ENCODE results near the gene FOXN3. TPM values are rescaled to one million over a fixed set of nuclear protein-coding genes. Genes with fewer than 3 reads are reported as not detected.

FOXN3 gene
- polyA plus RNA-seq, 1 donor from 2014 or later, result 10.3 TPM

DNA sequence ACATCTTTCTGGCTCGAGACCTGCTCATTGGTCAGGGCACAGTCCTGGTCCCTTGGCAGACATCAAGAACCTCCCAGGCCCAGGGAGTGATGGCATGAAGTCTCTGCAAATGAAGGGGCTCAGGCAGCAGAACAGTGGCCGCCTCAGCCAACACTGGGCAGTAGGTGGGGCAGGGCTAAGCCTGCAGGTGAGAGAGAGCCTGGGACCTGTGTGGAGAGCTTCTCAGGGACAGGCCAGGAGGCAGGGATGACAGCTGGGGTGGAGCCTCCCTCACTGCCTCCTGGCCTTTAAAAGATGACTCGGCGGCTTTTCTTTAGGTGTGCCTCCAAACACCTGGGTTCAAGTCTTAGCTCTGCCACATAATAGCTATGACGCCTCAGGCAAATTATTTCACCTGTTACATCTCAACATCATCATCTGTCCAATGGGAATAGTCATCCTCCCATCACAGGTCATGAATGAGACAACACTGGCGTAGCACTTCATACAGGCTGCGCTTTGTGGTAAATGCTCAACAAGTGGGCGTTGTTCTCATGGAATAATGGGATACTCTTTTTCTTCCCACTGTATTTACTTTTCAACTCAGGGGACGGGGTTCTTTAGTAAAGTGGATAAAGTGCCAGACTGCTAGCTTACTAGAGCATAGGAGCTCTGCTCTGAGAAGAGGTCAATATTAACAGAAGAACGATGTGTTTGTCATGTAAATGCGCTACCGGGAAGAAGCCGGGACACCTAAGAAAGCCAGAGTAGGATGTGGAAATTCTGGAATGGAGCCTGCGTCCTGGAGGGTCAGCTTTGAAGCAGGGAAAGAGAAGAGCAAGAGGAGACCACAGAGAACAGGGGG is 277.4 kb downstream of the FOXN3 start:
- Histone ChIP-seq H3K9me3 (ENCODE audit: low read length) (no peaks in the 10 kb centered on the region), H3K9me2 (ENCODE audit: insufficient read depth, low read length) (no peaks in the 10 kb centered on the region), H3K27me3 (ENCODE audit: insufficient read depth, low read depth, low read length) (no peaks in the 10 kb centered on the region), H3K79me2 (replicated peaks; ENCODE audit: insufficient read depth, low read length) (no peaks in the 10 kb centered on the region), H4K20me1 (ENCODE audit: insufficient read depth) (no peaks in the 10 kb centered on the region), H2AFZ (ENCODE audit: low read depth, low read length) (no peak overlapping the region), H3K4me2 (ENCODE audit: low read length) (no peak overlapping the region), H3K27ac (ENCODE audit: low read length) (no peak overlapping the region), H3K36me3 (ENCODE audit: insufficient read depth, low read length) (no peaks in the 10 kb centered on the region), H3K9ac (ENCODE audit: low read length) (no peak overlapping the region), H3K4me3 (ENCODE audit: low read length) (no peak overlapping the region), H3F3A (ENCODE audit: insufficient read depth, low read length, poor library complexity, severe bottlenecking) (no peaks in the 10 kb centered on the region)
- TF ChIP-seq, protein P1, sequence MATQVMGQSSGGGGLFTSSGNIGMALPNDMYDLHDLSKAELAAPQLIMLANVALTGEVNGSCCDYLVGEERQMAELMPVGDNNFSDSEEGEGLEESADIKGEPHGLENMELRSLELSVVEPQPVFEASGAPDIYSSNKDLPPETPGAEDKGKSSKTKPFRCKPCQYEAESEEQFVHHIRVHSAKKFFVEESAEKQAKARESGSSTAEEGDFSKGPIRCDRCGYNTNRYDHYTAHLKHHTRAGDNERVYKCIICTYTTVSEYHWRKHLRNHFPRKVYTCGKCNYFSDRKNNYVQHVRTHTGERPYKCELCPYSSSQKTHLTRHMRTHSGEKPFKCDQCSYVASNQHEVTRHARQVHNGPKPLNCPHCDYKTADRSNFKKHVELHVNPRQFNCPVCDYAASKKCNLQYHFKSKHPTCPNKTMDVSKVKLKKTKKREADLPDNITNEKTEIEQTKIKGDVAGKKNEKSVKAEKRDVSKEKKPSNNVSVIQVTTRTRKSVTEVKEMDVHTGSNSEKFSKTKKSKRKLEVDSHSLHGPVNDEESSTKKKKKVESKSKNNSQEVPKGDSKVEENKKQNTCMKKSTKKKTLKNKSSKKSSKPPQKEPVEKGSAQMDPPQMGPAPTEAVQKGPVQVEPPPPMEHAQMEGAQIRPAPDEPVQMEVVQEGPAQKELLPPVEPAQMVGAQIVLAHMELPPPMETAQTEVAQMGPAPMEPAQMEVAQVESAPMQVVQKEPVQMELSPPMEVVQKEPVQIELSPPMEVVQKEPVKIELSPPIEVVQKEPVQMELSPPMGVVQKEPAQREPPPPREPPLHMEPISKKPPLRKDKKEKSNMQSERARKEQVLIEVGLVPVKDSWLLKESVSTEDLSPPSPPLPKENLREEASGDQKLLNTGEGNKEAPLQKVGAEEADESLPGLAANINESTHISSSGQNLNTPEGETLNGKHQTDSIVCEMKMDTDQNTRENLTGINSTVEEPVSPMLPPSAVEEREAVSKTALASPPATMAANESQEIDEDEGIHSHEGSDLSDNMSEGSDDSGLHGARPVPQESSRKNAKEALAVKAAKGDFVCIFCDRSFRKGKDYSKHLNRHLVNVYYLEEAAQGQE (IDR thresholded peaks at IDR 0.05; ENCODE audit: borderline replicate concordance), result no peak
- TF ChIP-seq MXI1 (conservative IDR thresholded peaks at IDR 0.05; ENCODE audit: poor library complexity, severe bottlenecking) (no peak), EP300 (conservative IDR thresholded peaks at IDR 0.05; ENCODE audit: poor library complexity, severe bottlenecking) (no peak), TAF1 (IDR thresholded peaks at IDR 0.05; ENCODE audit: low read depth) (no peak), SMC3 (conservative IDR thresholded peaks at IDR 0.05; ENCODE audit: poor library complexity) (no peak), EZH2 (IDR thresholded peaks at IDR 0.05; ENCODE audit: borderline replicate concordance, insufficient read depth, low read length, poor library complexity, severe bottlenecking) (no peak), RAD21 (conservative IDR thresholded peaks at IDR 0.05) (no peak), POLR2AphosphoS5 (IDR thresholded peaks at IDR 0.05) (no peak)
- TF ChIP-seq, protein P2, sequence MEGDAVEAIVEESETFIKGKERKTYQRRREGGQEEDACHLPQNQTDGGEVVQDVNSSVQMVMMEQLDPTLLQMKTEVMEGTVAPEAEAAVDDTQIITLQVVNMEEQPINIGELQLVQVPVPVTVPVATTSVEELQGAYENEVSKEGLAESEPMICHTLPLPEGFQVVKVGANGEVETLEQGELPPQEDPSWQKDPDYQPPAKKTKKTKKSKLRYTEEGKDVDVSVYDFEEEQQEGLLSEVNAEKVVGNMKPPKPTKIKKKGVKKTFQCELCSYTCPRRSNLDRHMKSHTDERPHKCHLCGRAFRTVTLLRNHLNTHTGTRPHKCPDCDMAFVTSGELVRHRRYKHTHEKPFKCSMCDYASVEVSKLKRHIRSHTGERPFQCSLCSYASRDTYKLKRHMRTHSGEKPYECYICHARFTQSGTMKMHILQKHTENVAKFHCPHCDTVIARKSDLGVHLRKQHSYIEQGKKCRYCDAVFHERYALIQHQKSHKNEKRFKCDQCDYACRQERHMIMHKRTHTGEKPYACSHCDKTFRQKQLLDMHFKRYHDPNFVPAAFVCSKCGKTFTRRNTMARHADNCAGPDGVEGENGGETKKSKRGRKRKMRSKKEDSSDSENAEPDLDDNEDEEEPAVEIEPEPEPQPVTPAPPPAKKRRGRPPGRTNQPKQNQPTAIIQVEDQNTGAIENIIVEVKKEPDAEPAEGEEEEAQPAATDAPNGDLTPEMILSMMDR (IDR thresholded peaks at IDR 0.05; ENCODE audit: poor library complexity, severe bottlenecking), result no peak

DNA sequence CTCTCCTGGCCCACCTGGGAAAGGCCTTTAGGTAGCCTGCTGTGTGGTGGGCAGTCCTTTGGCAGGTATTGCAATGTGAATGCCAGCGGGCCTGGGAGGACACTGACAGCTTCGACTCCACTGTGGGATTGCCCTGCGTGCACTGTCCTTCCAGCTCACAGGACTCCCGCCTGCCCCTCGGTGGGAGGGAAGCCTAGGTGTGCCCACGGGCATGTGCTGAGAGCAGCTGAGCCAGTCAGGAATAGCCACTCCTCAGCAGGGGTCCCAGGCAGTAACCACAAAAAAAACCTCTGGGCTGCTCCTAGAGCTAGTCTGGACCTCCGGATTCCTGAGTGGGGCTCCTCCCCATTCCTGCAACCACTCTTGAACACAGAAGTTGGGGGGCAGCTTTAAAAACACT is 278.2 kb downstream of the FOXN3 start:
- TF ChIP-seq EZH2 (IDR thresholded peaks at IDR 0.05; ENCODE audit: borderline replicate concordance, insufficient read depth, low read length, poor library complexity, severe bottlenecking), result no peak
- TF ChIP-seq, protein P2 (IDR thresholded peaks at IDR 0.05; ENCODE audit: poor library complexity, severe bottlenecking), result no peak
- TF ChIP-seq EP300 (conservative IDR thresholded peaks at IDR 0.05; ENCODE audit: poor library complexity, severe bottlenecking), result no peak
- TF ChIP-seq SMC3 (conservative IDR thresholded peaks at IDR 0.05; ENCODE audit: poor library complexity), result no peak
- TF ChIP-seq POLR2AphosphoS5 (IDR thresholded peaks at IDR 0.05), result no peak
- TF ChIP-seq RAD21 (conservative IDR thresholded peaks at IDR 0.05), result no peak
- TF ChIP-seq, protein P1 (IDR thresholded peaks at IDR 0.05; ENCODE audit: borderline replicate concordance), result no peak
- TF ChIP-seq MXI1 (conservative IDR thresholded peaks at IDR 0.05; ENCODE audit: poor library complexity, severe bottlenecking), result no peak
- no peak for TF ChIP-seq TAF1 (IDR thresholded peaks at IDR 0.05; ENCODE audit: low read depth)
- H3K9me3 ChIP-seq (ENCODE audit: low read length), result no peaks in the 10 kb centered on the region
- no peak overlapping the region for H3K4me3 ChIP-seq (ENCODE audit: low read length)
- no peak overlapping the region for H3K27ac ChIP-seq (ENCODE audit: low read length)
- no peaks in the 10 kb centered on the region for H3K79me2 ChIP-seq (replicated peaks; ENCODE audit: insufficient read depth, low read length)
- H3K27me3 ChIP-seq (ENCODE audit: insufficient read depth, low read depth, low read length), result no peaks in the 10 kb centered on the region
- H2AFZ ChIP-seq (ENCODE audit: low read depth, low read length), result no peak overlapping the region
- H3F3A ChIP-seq (ENCODE audit: insufficient read depth, low read length, poor library complexity, severe bottlenecking), result no peaks in the 10 kb centered on the region
- no peak overlapping the region for H3K4me2 ChIP-seq (ENCODE audit: low read length)
- no peaks in the 10 kb centered on the region for H4K20me1 ChIP-seq (ENCODE audit: insufficient read depth)
- H3K9ac ChIP-seq (ENCODE audit: low read length), result no peak overlapping the region
- H3K9me2 ChIP-seq (ENCODE audit: insufficient read depth, low read length), result no peaks in the 10 kb centered on the region
- H3K36me3 ChIP-seq (ENCODE audit: insufficient read depth, low read length), result no peaks in the 10 kb centered on the region

Data from neural cell (in vitro differentiated cells).